Measurements from ENCODE around the gene EIF4A3.

DNA sequence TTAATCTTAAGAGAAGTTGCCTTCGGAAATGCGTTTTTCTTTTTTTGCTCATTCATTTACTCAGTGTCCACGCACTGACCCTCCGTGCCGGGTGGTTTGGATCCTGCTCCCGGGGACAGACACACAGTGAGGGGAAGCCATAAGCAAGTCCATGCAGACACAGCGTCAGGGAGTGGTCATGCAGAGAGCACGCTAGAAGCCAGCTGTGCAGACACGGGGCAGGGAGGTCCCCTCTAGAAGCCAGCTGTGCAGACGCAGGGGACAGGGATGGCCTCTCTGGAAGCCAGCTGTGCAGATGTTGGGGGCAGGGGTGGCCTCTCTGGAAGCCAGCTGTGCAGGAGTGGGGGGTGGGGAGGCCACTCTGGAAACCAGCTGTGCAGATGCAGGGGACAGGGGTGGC is 40.8 kb downstream of the EIF4A3 start:
- TF ChIP-seq, protein P1, sequence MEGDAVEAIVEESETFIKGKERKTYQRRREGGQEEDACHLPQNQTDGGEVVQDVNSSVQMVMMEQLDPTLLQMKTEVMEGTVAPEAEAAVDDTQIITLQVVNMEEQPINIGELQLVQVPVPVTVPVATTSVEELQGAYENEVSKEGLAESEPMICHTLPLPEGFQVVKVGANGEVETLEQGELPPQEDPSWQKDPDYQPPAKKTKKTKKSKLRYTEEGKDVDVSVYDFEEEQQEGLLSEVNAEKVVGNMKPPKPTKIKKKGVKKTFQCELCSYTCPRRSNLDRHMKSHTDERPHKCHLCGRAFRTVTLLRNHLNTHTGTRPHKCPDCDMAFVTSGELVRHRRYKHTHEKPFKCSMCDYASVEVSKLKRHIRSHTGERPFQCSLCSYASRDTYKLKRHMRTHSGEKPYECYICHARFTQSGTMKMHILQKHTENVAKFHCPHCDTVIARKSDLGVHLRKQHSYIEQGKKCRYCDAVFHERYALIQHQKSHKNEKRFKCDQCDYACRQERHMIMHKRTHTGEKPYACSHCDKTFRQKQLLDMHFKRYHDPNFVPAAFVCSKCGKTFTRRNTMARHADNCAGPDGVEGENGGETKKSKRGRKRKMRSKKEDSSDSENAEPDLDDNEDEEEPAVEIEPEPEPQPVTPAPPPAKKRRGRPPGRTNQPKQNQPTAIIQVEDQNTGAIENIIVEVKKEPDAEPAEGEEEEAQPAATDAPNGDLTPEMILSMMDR (IDR thresholded peaks at IDR 0.05 in 4 of 5, conservative IDR thresholded peaks at IDR 0.05 in 1 of 5), result no peak
- TF ChIP-seq POLR2A (IDR thresholded peaks at IDR 0.05), result no peak
